ENCODE data around the gene SHISA9. TPM values are rescaled to one million over a fixed set of nuclear protein-coding genes. Genes with fewer than 3 reads are reported as not detected.

SHISA9 gene
- total RNA-seq, 1 experiment from 2014 or later: not detected

GRCh38 chr16:13150181-13150885 lies 248.9 kb downstream of the SHISA9 start:
- Histone ChIP-seq H4K20me1 (ENCODE audit: insufficient read depth) (no peaks in the 10 kb centered on the region), H3K9me3 (ENCODE audit: control insufficient read depth in 1 of 2, insufficient read depth in 1 of 2, low read depth in 1 of 2, low read length in 2 of 2) (no peaks in the 10 kb centered on the region), H3K9me2 (ENCODE audit: insufficient read depth) (no peaks in the 10 kb centered on the region), H3K4me2 (ENCODE audit: low read length) (no peak overlapping the region), H3K27ac (ENCODE audit: low read depth, low read length) (no peak overlapping the region), H3K4me3 (replicated peaks in 1 of 2; ENCODE audit: low read depth in 1 of 2, low read length in 2 of 2) (no peak overlapping the region), H3K79me2 (ENCODE audit: insufficient read depth, low read length) (no peaks in the 10 kb centered on the region), H3K9ac (ENCODE audit: low read length) (no peak overlapping the region), H3K36me3 (ENCODE audit: control insufficient read depth in 1 of 2, insufficient read depth in 2 of 2, low read length in 2 of 2) (no peaks in the 10 kb centered on the region), H3K27me3 (ENCODE audit: insufficient read depth, low read length) (no peaks in the 10 kb centered on the region), H2AFZ (ENCODE audit: low read depth, low read length, poor library complexity, severe bottlenecking) (no peak overlapping the region), H3K4me1 (ENCODE audit: control insufficient read depth in 1 of 2, insufficient read depth in 2 of 2, low read length in 2 of 2) (no peaks in the 10 kb centered on the region)
- CTCF ChIA-PET: no interaction called here
- TF ChIP-seq RAD21 (IDR thresholded peaks at IDR 0.05; ENCODE audit: low read depth): no peak
- TF ChIP-seq YY1 (IDR thresholded peaks at IDR 0.05; ENCODE audit: extremely low read depth, insufficient replicate concordance, low read depth, low read length): no peak
- TF ChIP-seq JUND (IDR thresholded peaks at IDR 0.05): no peak
- no peak for TF ChIP-seq ZNF274 (IDR thresholded peaks at IDR 0.05; ENCODE audit: low read depth, low read length)
- TF ChIP-seq ATF3 (IDR thresholded peaks at IDR 0.05): no peak
- TF ChIP-seq POLR2A (IDR thresholded peaks at IDR 0.05; ENCODE audit: borderline replicate concordance, extremely low read depth, insufficient read depth, insufficient read length): no peak
- no peak for TF ChIP-seq FOSL1 (IDR thresholded peaks at IDR 0.05; ENCODE audit: low read depth)
- TF ChIP-seq ZFX (IDR thresholded peaks at IDR 0.05): no peak
- no peak for TF ChIP-seq EZH2 (IDR thresholded peaks at IDR 0.05)
- TF ChIP-seq SRF (IDR thresholded peaks at IDR 0.05; ENCODE audit: low read depth): no peak
- intact Hi-C loops (cut with micrococcal nuclease): no loop called here
- POLR2A ChIA-PET: no interaction called here
- BruUV-seq (replicated peaks): no TSS peak
- RAD21 ChIA-PET (ENCODE audit: low non-redundant PET in 1 of 2, low total read pairs in 2 of 2, uncharacterized antibody in 2 of 2, unreplicated experiment in 2 of 2): no interaction called here
- DNase-seq (ENCODE audit: low read depth, low spot score) (no peak), ATAC-seq (no peak)

- intact Hi-C loops (cut with micrococcal nuclease): no loop called here
- no peaks in the 10 kb centered on the region for H3K36me3 ChIP-seq (ENCODE audit: control insufficient read depth in 1 of 2, insufficient read depth in 2 of 2, low read length in 2 of 2)
- no peak overlapping the region for H3K4me2 ChIP-seq (ENCODE audit: low read length)
- H3K4me1 ChIP-seq (ENCODE audit: control insufficient read depth in 1 of 2, insufficient read depth in 2 of 2, low read length in 2 of 2): no peaks in the 10 kb centered on the region
- RAD21 ChIA-PET (ENCODE audit: low non-redundant PET in 1 of 2, low total read pairs in 2 of 2, uncharacterized antibody in 2 of 2, unreplicated experiment in 2 of 2): no interaction called here
- H3K9me2 ChIP-seq (ENCODE audit: insufficient read depth): no peaks in the 10 kb centered on the region
- H3K27me3 ChIP-seq (ENCODE audit: insufficient read depth, low read length): no peaks in the 10 kb centered on the region
- no TSS peak for BruUV-seq (replicated peaks)
- H3K79me2 ChIP-seq (ENCODE audit: insufficient read depth, low read length): no peaks in the 10 kb centered on the region
- H3K9ac ChIP-seq (ENCODE audit: low read length): no peak overlapping the region
- no peaks in the 10 kb centered on the region for H4K20me1 ChIP-seq (ENCODE audit: insufficient read depth)
- H3K9me3 ChIP-seq (ENCODE audit: control insufficient read depth in 1 of 2, insufficient read depth in 1 of 2, low read depth in 1 of 2, low read length in 2 of 2): no peaks in the 10 kb centered on the region
- POLR2A ChIA-PET: no interaction called here
- ATAC-seq (no peak), DNase-seq (ENCODE audit: low read depth, low spot score) (no peak)
- H2AFZ ChIP-seq (ENCODE audit: low read depth, low read length, poor library complexity, severe bottlenecking): no peak overlapping the region
- CTCF ChIA-PET: no interaction called here
- no peak overlapping the region for H3K4me3 ChIP-seq (replicated peaks in 1 of 2; ENCODE audit: low read depth in 1 of 2, low read length in 2 of 2)
- no peak overlapping the region for H3K27ac ChIP-seq (ENCODE audit: low read depth, low read length)
- no peak for TF ChIP-seq SRF (IDR thresholded peaks at IDR 0.05; ENCODE audit: low read depth)
- no peak for TF ChIP-seq RAD21 (IDR thresholded peaks at IDR 0.05; ENCODE audit: low read depth)
- no peak for TF ChIP-seq FOSL1 (IDR thresholded peaks at IDR 0.05; ENCODE audit: low read depth)
- no peak for TF ChIP-seq TCF7L2 (IDR thresholded peaks at IDR 0.05; ENCODE audit: borderline replicate concordance, extremely low read depth, insufficient read depth, insufficient read length)
- TF ChIP-seq ZNF274 (IDR thresholded peaks at IDR 0.05; ENCODE audit: low read depth, low read length): no peak
- TF ChIP-seq ZFX (IDR thresholded peaks at IDR 0.05): no peak
- TF ChIP-seq SP1 (IDR thresholded peaks at IDR 0.05; ENCODE audit: low read depth): no peak
- no peak for TF ChIP-seq POLR2AphosphoS5 (IDR thresholded peaks at IDR 0.05; ENCODE audit: low read depth, low read length)
- TF ChIP-seq POLR2A (IDR thresholded peaks at IDR 0.05; ENCODE audit: borderline replicate concordance, extremely low read depth, insufficient read depth, insufficient read length): no peak
- TF ChIP-seq ELF1 (IDR thresholded peaks at IDR 0.05; ENCODE audit: borderline replicate concordance, low read depth): no peak
- TF ChIP-seq YY1 (IDR thresholded peaks at IDR 0.05; ENCODE audit: extremely low read depth, insufficient replicate concordance, low read depth, low read length): no peak
- TF ChIP-seq SIN3A (IDR thresholded peaks at IDR 0.05; ENCODE audit: low read depth): no peak
- no peak for TF ChIP-seq REST (IDR thresholded peaks at IDR 0.05; ENCODE audit: low read depth)
Measured at GRCh38 chr16:13153696-13154095, 252.3 kb downstream of the SHISA9 start.
